Ammon's horn (tissue), 1 donor: ENCODE results near the gene WWOX.
"Not testable (repeated sequence)": the region's sequence is repeated elsewhere in the genome, so short reads cannot be mapped to it uniquely, and the experiment has no call there.

ENCODE experiments used
- DNase-seq: peaks from one replicate; pipeline ENCODE4 v3.0.0-alpha.2; 2016; ENCODE audit warnings: low spot score

WWOX gene

DNA sequence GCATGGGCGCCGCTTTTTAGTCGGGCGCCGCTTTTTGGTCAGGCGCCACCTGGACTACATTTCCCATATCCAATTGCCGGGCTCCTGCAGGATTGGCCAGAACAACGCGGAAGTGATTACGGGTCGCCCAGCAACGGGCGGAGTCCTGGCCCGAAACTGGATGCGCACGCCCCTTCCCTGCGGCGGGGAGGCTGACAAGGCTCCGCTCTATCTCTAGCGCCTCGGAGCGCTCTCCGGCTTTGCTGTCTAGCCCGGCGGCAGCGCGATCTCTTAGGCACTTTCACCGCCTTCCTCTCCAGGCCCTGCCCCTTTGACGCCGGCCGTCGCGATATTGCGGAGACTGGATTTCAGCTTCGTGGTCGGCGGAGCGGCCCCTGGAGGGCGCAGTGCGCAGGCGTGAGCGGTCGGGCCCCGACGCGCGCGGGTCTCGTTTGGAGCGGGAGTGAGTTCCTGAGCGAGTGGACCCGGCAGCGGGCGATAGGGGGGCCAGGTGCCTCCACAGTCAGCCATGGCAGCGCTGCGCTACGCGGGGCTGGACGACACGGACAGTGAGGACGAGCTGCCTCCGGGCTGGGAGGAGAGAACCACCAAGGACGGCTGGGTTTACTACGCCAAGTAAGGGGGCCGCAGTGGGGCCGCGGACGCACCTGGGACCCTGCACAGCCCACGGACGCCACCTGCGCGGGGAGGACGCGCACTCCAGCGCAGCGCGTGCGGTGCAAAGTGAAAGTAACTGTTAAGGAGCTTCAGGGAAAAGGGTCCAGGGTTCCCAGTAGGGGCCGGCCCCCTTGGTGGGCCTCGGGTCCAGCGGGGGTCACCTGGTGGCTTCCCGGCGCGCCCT lies at the start of gene WWOX:
WWOX (plus strand) TSS at position 384 of the 841 bp plus-strand sequence.
- DNase-seq = peak; percentile 98

DNA sequence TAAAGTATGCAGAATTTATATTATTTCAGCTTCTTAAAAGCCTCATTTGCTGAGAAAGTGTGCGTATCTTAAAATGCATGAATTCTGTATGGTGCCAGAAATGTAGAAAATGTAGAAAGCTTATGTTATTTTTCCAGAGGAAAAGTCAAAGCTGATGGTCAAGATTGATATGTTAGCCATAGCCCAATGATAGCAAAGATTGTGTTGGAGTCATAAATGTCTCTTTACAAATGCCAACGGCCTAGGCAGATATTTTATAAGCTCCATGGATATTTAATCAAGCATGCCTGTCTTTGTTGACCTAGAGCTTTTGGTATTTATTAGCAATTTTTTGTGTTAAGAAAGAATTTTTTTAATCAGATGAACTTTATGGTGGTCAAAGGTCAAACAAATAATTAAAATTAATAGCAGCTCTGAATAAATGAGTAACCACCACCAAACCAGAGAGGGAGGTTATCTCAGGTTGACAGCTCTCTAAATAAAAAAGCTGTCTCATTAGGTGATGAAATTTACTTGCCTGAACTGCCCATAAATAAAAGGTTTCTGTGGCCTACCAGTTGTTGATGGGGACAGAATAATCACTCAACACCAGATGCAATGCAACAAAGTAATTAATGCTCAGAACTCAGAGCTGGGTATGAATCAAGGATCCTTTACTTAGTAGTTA lies 48.6 kb upstream of the WWOX start:
- DNase-seq = no peak

DNA sequence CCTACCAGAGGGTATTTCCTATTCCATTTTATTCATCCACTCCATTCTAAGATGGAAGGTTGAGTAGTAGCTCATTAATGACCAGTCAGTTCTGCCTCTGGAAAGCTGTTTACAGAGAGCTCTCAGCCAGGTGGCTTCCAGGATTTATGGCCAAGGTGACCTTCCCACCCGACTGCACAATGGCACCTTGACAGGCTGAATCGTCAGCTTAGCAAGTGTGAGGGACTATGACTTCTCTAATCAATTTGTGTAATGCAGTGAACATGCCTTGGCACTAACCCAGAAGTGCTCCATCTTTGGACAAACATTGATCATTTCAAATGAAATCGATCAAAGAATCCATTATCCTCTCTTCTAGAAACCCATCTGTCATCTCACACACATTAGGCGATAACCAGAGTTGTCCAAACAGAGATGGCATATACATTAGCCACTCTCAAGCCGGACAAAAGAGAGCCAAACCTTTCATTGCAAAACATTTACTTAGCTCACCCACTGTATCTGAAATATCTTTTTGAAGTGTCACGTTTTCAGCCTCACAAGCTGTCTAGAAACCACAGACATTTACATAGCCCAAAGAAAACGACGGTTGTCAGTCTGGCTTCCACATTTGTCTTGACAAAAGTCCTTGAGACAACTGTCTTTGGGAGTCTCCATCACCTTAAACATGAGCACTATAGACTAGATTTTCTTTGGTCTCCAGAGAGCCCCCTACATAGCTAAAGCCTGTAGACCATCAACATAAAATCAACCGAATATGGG lies 41.5 kb upstream of the WWOX start:
- DNase-seq = no peak

DNA sequence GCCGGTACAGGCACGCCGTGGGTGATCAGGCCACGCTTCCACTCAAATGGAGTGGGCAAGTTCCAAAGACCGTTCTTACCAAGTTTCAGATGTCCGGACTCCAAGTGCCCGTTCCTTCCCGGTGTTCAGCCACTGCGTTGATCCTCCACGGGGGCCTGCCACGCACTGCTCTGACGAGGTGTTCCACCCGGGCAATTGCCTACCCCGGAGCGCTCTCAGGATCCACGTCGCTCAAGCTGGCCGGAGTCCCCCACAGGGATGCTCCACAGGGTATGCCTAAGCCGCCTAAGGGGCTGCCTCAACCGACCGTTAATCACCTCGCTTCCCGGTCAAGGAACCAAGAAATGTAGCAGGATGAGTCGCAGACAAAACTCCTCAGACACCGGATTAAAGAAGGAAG lies 39.6 kb upstream of the WWOX start:
- not testable (repeated sequence) for DNase-seq

DNA sequence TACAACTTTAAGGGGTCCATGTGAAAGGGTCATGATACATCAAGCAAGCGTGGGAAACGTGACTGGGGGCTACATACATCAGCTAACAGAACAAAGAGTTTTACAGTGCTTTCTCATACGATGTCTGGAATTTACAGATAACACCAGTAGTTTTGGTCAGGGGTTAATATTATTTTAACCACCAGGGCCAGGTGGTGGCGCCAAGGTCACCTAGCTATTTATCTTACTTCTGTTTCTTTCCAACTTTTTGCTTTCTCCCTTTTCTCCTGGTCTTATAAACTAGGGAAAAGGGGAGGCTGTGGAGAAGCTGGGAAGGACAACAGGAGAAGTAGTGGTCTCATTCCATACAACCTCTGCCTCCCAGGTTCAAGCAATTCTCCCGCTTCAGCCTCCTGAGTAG lies 39.2 kb upstream of the WWOX start:
- DNase-seq = no peak

DNA sequence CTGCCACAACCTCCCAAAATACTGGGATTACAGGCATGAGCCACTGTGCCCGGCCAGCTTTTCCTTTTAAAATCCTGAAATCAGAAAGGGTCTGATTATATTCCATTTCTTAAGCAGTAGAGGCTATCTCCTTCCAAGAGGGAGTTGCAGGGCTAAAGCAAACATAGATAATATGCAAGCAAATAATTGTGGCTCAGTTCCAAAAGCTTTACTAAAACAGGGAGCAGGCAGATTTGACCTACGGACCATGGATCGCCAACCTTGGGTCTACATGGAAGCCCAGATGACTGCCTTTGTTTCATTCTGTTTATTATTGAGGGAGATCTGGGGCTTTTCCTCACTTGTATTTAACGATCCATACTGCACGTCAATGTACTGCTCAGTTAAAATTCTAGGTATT lies 38.6 kb upstream of the WWOX start:
- no peak for DNase-seq

DNA sequence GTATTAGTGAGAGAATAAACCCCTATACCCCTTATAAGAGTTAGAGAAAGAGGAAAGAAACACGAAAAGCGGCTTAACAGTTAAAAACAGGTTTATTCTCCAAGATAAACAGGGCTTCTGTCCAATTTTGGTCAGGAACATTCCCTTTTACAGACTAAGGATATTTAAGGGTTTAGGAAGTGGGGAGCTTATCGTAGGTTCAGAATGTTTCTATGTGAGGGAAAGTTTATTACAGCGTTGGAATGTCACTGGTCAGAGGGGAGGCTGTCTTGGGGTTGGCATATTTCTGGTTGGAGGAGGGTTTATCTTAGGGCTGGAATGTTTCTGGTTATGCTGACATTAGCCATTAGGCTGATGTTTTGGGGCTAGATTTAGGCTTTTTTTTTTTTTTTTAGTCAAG lies 34.1 kb upstream of the WWOX start:
- DNase-seq = no peak

DNA sequence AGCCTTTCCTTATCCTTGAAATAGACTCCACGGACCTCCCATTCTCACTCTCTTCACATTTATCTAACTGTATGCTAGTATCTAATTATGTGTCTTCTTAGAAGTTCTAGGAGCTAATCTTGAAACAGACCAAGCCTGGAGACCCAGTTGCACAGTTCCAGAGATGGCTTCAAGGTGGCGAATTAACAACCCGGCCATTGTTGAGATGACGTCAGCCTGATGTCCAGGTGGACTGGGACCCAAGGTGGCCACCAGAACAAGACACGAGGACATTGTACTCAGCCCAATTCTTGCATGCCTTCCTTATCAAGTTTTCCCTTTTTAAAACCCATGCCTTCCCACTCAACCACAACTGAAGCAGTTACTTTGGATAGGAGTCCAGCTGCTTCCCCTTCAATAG lies 29.5 kb upstream of the WWOX start:
- no peak for DNase-seq

DNA sequence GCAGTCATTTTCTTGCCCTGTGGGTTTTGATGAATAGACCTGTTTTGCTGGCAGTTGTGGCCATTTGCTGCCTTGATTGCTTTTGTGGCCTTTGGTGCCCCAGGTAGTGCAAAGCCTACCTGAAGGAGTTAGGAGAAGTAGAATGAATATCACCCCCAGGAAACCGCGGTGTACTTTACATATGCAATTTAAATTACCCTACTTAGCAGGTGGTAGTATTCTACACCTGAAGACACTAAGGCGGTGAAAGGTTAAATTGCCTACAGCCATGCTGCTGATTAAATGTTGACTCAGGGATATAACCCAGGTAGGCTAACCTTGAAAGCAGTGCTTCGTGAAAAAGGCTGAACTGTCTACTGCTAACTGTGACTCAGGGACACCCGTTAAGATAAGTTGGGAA lies 27.2 kb upstream of the WWOX start:
- no peak for DNase-seq

DNA sequence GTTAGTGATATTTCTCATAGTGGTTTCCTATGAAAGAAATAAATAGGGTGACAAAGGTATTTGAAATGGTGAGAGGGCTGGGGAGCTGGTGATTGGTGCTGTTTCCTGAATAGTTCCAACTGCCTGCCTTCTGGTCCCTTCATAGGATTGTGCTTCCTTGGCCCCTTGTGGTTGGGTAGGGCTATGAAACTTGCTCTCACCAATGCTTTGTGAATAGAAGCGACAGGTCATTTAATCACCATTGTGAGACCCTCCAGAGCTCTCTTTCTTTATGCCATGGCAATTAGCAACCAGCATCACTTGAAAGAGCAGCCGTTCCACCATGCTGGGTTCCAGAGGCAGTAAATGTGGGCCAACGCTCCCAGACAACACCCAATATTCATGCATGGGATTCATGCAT lies 23.7 kb upstream of the WWOX start:
- DNase-seq = no peak

DNA sequence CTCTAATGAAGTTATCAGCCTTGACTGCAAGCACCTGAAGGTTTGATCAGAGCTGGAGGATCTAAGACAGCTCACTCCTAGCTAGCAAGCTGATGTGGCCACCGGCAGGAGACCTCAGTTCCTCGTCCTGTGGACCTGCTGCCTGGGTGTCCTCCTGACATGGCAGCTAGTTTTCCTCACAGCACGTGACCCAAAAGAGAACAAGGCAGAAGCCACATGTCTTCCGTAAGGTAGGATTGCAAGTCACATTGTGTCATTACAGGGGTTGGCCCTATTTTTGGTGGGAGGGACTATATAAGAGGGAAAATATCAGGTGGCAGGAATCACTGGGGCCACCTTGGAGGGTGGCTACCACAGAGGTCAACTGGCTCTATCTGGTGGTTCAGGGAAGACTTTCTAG lies 18.1 kb upstream of the WWOX start:
- DNase-seq = no peak

DNA sequence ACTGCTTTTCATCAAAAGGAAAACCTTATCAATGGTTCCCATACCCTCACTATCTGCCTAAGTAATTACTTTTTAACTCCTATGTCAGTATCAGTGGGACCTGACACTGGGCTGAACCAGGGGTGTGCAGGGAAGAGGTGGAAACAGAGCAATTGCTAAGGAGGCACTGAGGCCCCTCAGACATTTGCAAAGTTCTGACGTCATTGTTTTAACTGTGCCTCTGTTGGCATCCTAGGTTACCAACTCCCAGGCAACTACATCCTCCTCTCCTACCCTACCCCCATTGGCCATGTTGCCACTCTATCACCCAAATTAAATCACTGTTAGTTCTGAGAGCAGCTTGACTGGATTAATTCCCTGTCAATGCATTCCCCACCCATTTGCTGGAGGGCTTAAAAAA lies 8.0 kb upstream of the WWOX start:
- no peak for DNase-seq

DNA sequence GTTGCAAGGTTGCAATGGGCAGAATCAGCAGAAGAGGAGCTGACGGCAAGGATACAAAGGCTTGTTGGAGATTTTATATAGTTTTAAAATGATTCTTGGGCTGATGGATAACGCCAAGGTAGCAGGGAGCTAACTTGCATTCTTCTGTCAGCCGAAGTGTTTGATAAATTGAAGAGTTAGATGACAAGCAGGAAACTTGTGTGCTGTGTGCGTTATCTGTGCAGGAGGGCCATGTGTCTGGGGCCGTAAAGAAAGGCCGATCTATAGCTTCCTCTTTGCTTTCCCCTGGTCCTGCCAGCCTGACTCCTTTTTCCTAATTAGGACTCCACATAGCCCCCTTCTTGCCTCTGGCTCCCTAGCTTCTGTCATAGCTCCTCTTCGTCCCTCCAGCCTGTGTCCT lies 6.7 kb upstream of the WWOX start:
- DNase-seq = no peak

DNA sequence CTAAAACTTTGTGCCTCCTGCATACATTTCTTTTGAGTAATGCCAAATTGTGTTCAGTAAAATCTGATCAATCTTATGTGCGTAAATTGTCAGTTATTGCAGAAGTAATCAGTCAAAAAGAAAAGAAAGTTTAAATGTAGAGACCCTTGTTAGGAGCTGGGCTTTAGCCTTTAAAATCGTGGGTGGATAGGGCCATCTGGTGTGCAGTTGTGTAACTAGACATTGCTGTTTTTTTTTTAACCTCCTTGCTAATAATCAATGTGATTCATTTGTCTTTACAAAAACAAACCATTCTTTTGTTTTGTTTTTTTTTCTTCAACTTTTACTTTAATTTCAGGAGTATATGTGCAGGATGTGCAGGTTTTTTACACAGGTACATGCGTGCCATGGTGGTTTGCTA lies 5.3 kb upstream of the WWOX start:
- no peak for DNase-seq

DNA sequence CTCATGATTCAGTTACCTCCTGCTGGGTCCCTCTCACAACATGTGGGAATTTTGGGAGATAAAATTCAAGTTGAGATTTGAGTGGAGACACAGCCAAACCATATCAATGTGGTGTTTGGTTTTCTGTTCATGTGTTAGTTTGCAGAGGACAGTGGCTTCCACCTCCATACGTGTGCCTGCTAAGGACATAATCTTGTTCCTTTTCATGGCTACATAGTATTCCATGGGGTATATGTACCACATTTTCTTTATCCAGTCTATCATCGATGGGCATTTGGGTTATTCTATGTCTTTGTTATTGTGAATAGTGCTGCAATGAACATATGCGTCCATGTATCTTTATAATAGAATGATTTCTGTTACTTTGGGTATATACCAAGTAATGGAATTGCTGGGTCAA lies 4.5 kb upstream of the WWOX start:
- no peak for DNase-seq

DNA sequence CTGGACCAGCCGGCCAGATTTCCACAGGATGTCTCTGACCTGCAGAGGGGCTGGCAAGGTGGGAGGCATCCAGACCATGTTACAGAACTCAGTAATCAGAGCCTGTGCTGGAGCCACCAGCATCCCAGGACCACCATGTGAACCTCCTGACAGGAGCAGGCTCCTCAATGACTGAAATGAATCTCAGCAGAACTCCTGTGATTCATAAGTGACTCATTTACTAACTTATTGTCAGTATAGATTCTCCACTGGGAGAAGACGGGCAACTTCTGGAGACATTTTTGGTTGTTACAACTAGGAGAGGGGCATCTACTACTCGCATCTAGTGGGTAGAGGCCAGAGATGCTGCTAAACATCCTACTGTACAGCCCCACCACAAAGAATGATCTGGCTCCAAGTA lies 3.1 kb upstream of the WWOX start:
- DNase-seq = no peak

DNA sequence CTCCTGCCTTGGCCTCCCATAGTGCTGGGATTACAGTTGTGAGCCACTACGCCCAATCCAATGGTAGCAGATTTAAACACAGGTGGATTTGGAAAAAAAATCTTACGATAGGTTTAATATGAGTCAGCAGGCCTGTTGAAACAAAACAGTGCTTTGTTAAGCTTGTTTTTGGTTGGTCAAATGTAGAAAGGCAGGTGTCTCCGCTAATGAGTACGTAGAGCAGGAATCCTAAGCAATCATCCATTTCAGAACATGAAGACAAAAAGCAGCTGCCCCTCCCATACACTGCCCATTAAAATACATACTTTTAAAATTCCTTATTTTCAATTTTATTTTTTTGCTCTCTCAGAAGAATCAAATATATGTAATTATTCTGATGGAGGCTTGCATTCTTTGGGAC lies 1.9 kb upstream of the WWOX start:
- DNase-seq = no peak

DNA sequence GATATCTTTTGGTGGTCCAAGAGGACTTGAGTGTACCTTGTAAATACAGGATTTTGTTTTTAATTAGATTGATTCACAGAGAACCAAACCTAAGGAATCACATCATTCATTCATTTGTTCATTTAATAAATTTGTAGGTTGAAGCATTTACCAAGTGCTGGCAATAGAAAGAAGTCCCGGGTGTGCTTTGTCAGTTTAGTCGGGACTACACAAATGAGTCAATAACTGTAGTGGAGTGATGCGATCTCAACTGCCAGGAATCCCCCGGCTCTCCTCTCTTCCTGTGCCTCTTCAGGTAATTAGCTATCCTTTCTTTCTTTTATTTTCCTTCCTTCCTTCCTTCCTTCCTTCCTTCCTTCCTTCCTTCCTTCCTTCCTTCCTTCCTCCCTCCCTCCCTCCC lies 1.4 kb upstream of the WWOX start:
- no peak for DNase-seq

DNA sequence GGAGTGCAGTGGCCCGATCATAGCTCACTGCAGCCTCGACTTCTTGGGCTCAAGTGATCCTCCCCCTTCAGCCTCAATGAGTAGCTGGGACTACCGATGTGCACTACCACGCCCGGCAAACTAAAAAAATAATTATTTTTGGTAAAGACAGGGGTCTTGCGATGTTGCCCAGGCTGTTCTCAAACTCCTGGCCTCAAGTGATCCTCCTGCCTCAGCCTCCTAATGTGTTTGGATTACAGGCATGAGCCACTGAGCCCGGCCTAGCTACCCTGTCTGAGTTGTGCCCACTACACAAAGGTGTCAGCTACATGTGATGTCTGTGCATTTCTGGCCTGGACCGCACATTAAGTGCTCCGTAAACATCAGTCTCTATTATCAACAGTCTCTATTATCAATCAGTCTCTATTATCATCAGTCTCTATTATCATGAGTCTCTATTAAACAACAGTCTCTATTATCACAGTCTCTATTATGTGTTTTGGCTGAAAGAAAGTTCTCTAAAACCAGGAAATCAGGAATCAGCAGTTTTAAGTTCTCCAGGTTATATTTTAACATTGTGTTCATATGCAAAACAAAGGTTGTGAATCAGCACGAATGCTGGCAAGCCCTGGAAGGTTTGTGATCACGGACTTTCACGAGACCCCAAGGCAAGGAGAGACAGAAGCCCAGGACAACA lies 721 bp upstream of the WWOX start:
- DNase-seq = no peak

DNA sequence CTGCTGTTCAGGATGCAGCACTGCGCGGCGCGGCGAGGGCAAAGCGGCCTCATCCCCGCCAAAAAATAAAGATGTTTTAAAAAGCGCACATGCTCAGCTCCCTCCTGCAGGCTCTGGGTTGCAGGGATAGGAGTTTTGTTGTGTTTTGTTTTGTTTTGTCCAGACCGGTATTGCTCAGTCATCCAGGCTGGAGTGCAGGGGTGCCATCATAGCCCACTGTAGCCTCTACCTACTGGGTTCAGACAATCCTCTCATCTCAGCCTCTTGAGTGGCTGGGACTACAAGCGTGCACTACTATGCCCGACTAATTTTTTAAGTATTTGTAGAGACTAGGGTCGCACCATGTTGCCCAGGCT lies 636 bp downstream of the WWOX start:
- no peak for DNase-seq

DNA sequence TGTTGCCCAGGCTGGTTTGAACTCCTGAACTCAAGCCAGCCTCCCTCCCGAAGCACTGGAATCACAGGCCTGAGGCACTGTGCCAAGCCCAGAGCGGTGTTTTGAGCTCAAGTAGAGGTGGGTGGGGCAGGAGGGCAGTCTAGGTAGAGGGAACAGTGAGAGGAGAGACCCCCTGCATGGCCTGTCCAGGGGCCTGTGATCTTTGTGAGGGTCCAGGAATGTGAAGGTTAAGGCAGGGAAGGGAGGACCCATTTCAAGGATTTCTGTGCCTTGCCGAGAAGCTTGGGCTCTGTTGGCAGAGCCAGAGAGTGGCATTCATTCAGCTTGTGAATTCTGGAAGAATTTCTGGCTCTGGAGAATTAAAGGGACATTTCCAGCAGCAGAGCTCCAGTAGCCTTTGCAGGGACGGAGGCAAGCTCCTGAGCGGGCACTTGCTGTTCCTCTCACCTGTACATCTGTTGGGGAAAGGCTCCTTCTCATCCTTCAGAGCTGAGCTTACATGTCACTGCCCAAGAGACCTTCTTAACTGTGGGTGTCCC lies 2.7 kb downstream of the WWOX start:
- no peak for DNase-seq

DNA sequence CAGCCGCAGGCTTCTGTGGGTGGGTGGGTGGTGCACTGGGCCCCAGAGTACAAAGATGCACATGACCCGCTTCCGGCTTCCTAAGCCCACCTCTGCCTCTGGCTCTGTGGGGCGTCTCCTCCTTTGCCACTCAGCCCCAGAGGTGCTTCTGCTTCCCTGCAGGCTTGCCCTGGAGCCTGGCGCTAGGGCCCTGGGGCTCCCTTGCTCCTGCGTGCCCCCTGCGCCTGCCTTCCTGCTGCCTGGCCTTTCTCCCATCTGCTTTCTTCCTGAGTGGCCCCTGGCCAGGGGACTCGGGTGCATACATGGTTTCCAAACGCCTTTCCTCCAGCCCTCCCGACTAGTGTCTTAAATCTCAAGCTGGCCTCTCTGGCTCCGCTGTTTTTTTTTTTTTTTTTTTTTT lies 3.4 kb downstream of the WWOX start:
- DNase-seq = peak; percentile 50
